A673 (cell line): ENCODE results near the gene POU2AF3. TPM values are rescaled to one million over a fixed set of nuclear protein-coding genes. Genes with fewer than 3 reads are reported as not detected.

ENCODE experiments used
- BruUV-seq: library from RNA; stranded (reverse); fragments of 400-500 nt; replicated peaks from 2 replicates; lab custom pipeline; 2021; lab: Mats Ljungman, UMichigan
- CTCF ChIA-PET: fragments of 300-600 bp; sonication (Branson Sonifier 250); formaldehyde crosslinking; loops from one replicate; lab custom pipeline; 2022; ENCODE audit warnings: antibody characterized with exemption; lab: Charles Lee
- POLR2A ChIA-PET: fragments of 300-600 bp; sonication (Branson Sonifier 250); formaldehyde crosslinking; loops from one replicate; lab custom pipeline; 2022; ENCODE audit warnings: antibody characterized with exemption; ENCODE audit not compliant: low non-redundant PET; lab: Charles Lee
- DNase-seq: peaks from one replicate; pipeline ENCODE4 v3.0.0-alpha.2; 2015; ENCODE audit warnings: low spot score
- H3K27ac ChIP-seq: fragments of 200-600 bp; sonication (generic); 2 replicates; pipeline ENCODE4 v1.5.1; 2016; ENCODE audit warnings: mixed run types, low read depth, mild to moderate bottlenecking, mixed read lengths, antibody characterized with exemption, low read length; ENCODE audit not compliant: poor library complexity, severe bottlenecking
- H3K27me3 ChIP-seq: fragments of 200-600 bp; sonication (generic); replicated peaks from 2 replicates; pipeline ENCODE4 v1.6.1; 2017; ENCODE audit warnings: mixed run types, low read depth, mild to moderate bottlenecking, mixed read lengths, antibody characterized with exemption, low read length; ENCODE audit not compliant: insufficient read depth, poor library complexity
- H3K36me3 ChIP-seq: fragments of 200-600 bp; sonication (generic); 2 replicates; pipeline ENCODE4 v1.6.1; 2016; ENCODE audit warnings: mixed run types, mild to moderate bottlenecking, mixed read lengths, antibody characterized with exemption, low read length; ENCODE audit not compliant: insufficient read depth, poor library complexity, severe bottlenecking
- H3K4me1 ChIP-seq: fragments of 200-600 bp; sonication (generic); 2 replicates; pipeline ENCODE4 v1.6.1; 2017; ENCODE audit warnings: mixed run types, mild to moderate bottlenecking, mixed read lengths, antibody characterized with exemption, low read length; ENCODE audit not compliant: insufficient read depth, poor library complexity, severe bottlenecking
- H3K4me3 ChIP-seq: fragments of 200-600 bp; sonication (generic); 2 replicates; pipeline ENCODE4 v1.5.1; 2016; ENCODE audit warnings: low read depth, mixed run types, mild to moderate bottlenecking, mixed read lengths, low read length; ENCODE audit not compliant: poor library complexity, severe bottlenecking
- H3K9me3 ChIP-seq: fragments of 200-600 bp; sonication (generic); 2 replicates; pipeline ENCODE4 v1.6.1; 2016; ENCODE audit warnings: mixed run types, low read depth, mild to moderate bottlenecking, mixed read lengths, antibody characterized with exemption, low read length; ENCODE audit not compliant: poor library complexity, severe bottlenecking
- CTCF ChIP-seq: fragments of 300-800, 200-600 bp; sonication (generic); conservative IDR thresholded peaks from 2 replicates; pipeline ENCODE4 v1.5.1; 2017; ENCODE audit warnings: low read depth, mild to moderate bottlenecking, antibody characterized with exemption, low read length, moderate library complexity, mixed read lengths
- EZH2 ChIP-seq: fragments of 200-600 bp; sonication (generic); IDR thresholded peaks from 2 replicates; pipeline ENCODE4 v1.6.1; 2017; ENCODE audit warnings: borderline replicate concordance, low read depth, mild to moderate bottlenecking, mixed read lengths, antibody characterized with exemption, low read length; ENCODE audit not compliant: poor library complexity, severe bottlenecking
- intact Hi-C: fragments of 100-400 bp; cut with micrococcal nuclease; formaldehyde crosslinking; loops from one replicate; pipeline ENCODE4 v1.10.0; 2022; ENCODE audit not compliant: unreplicated experiment
- total RNA-seq: library from RNA; stranded (reverse); gene quantifications from 2 replicates; pipeline ENCODE4 v1.2.3, GENCODE V29; 2021

Gene POU2AF3
- total RNA-seq, 1 experiment from 2014 or later = 0.77 TPM

GRCh38 chr11:111325259-111325658, 26.9 kb downstream of the POU2AF3 start:
- Histone ChIP-seq H3K36me3 (no peaks in the 10 kb centered on the region), H3K4me1 (peaks cover 6% of the 10 kb centered on the region), H3K27me3 (no peaks in the 10 kb centered on the region), H3K27ac (no peak overlapping the region), H3K4me3 (no peak overlapping the region), H3K9me3 (no peaks in the 10 kb centered on the region)
- no TSS peak for BruUV-seq
- DNase-seq = no peak
- CTCF ChIA-PET = no interaction called here
- POLR2A ChIA-PET = no interaction called here
- intact Hi-C loops = no loop called here
- TF ChIP-seq CTCF (no peak), EZH2 (no peak)

GRCh38 chr11:111326824-111327223, 28.5 kb downstream of the POU2AF3 start:
- Histone ChIP-seq H3K27me3 (no peaks in the 10 kb centered on the region), H3K9me3 (no peaks in the 10 kb centered on the region), H3K4me3 (no peak overlapping the region), H3K36me3 (no peaks in the 10 kb centered on the region), H3K27ac (no peak overlapping the region), H3K4me1 (peaks cover 6% of the 10 kb centered on the region)
- TF ChIP-seq CTCF = no peak
- no peak for TF ChIP-seq EZH2
- no peak for DNase-seq
- CTCF ChIA-PET = no interaction called here
- no TSS peak for BruUV-seq
- intact Hi-C loops = no loop called here
- POLR2A ChIA-PET = no interaction called here

DNA sequence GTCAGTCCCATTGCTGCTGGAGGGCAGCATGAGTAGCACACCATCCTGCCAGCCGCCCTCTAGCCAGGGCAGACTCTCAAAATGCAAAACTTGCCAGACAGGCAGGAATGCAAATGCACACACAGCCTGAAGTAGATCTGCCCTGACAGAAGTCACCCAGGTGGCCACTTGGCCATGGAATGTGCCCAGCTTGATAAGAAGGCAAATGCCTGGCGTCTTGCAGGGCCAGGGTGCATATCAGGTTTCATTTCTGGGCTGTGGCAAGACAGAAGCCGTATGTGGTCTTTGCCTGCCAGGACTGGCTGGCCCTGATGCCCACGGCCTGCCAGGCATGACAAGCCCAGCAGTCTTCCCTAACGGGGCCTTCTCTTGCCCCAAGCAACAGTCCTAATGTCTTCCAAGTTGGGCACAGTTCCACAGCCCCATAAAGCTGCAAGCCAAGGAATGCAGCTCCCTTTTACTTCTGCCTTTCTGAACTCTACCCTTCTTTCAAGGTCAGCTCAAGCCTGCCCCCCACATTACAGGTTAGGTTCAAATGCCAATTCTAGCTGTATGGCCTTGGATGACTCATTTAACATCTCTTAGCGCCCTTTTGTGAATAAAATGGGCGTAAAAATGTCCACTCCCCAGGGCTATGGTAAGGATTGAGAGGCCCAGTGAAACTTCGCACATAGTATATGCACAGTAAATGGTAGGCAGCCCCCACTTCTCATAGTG, 29.7 kb downstream of the POU2AF3 start:
- no peaks in the 10 kb centered on the region for H3K27me3 ChIP-seq
- no peak overlapping the region for H3K27ac ChIP-seq
- no peaks in the 10 kb centered on the region for H3K36me3 ChIP-seq
- intact Hi-C loops = no loop called here
- H3K9me3 ChIP-seq = no peaks in the 10 kb centered on the region
- POLR2A ChIA-PET = no interaction called here
- CTCF ChIA-PET = no interaction called here
- DNase-seq = no peak
- peaks cover 6% of the 10 kb centered on the region for H3K4me1 ChIP-seq
- no peak for TF ChIP-seq EZH2
- no peak for TF ChIP-seq CTCF
- no peak overlapping the region for H3K4me3 ChIP-seq
- no TSS peak for BruUV-seq
